GM18951 (cell line): ENCODE data around the gene ARHGAP24.

Experiments used
- POLR2A ChIP-seq: IDR thresholded peaks from 4 replicates; pipeline ENCODE4 v1.6.1; 2011; ENCODE audit warnings: mild to moderate bottlenecking; ENCODE audit not compliant: insufficient read length, insufficient read depth; ENCODE audit errors: extremely low read depth
- in situ Hi-C: fragments of 300-500 bp; cut with MboI; formaldehyde crosslinking; loops from one replicate; pipeline ENCODE4 v1.12.0; 2022; ENCODE audit warnings: low sequenced_read_pairs, mixed read lengths, inconsistent platforms; ENCODE audit not compliant: unreplicated experiment

The ARHGAP24 gene

DNA sequence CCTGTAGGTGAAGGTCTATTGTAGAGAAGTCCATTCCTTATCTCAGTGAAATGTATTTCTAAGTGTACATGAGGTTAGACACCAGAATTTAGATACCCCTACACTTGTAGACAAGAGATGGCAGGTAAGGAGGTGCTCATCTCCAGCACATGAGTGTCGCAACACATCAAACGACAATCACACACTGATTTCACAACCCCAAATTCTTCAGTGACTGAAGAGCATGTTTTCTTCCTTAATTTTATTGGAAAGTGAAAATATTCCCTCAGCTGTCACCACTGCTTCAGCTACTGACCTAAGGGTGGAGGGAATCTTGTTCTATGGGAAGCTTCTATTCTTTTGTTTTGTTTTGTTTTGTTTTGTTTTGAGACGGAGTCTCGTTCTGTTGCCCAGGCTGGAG lies 280.3 kb downstream of the ARHGAP24 start:
- in situ Hi-C loops = no loop called here
- TF ChIP-seq POLR2A = no peak

DNA sequence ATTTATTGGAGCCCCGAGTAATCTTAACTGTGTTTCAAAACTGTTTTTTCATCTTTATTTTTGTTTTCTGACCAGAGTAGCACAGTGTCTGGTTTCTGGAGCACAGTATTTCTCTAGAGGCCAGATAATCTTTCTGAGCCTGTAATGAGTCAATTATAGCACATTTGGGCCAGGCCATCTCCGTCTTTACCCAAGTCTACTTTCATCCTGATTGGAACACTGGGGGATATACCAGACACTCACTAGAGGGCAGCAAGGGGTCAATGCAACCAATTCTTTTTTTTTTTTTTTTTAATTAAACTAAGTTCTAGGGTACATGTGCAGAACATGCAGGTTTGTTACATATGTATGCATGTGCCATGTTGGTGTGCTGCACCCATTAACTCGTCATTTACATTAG lies 282.0 kb downstream of the ARHGAP24 start:
- TF ChIP-seq POLR2A = no peak

DNA sequence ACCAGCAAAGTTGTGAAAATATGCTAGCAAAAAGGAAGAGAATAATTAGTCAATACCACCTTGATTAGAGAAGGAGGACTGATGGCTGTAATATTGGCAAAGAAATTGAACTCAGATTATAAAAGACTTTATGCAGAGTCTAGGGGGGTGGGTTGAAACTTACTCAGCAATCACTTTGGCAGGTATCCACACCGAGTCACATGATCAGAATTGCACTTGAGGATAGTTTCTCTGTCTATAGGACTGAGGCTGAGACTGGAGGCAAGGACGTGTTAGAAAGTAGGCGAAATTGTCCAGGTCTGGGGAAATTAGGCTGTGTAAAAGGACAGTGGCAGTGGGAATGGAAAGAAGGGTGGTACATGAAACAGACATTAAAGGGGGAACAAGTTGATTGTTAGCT lies 284.4 kb downstream of the ARHGAP24 start:
- in situ Hi-C loops = no loop called here
- TF ChIP-seq POLR2A = no peak

More for the DNA sequence above, 282.0 kb downstream of the ARHGAP24 start:
- in situ Hi-C loops = no loop called here

DNA sequence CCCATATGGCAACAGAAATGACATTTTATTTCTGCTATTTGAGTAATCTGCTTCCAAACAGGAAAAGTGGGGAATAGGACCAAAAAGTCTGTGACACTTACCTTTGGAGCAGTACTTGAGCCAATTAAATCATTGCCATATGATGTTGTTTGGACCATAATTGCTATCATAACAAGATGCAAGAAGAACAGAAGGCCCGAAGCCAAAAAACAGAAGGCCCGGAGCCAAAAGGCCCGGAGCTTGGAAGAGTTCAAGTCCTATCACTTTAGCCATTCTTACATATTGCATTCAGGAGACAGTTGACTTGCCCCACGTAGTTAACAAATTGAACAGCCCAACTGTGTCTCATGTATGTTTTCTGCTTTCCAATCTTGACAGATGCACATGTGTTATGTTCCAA lies 285.6 kb downstream of the ARHGAP24 start:
- in situ Hi-C loops = no loop called here
- no peak for TF ChIP-seq POLR2A

DNA sequence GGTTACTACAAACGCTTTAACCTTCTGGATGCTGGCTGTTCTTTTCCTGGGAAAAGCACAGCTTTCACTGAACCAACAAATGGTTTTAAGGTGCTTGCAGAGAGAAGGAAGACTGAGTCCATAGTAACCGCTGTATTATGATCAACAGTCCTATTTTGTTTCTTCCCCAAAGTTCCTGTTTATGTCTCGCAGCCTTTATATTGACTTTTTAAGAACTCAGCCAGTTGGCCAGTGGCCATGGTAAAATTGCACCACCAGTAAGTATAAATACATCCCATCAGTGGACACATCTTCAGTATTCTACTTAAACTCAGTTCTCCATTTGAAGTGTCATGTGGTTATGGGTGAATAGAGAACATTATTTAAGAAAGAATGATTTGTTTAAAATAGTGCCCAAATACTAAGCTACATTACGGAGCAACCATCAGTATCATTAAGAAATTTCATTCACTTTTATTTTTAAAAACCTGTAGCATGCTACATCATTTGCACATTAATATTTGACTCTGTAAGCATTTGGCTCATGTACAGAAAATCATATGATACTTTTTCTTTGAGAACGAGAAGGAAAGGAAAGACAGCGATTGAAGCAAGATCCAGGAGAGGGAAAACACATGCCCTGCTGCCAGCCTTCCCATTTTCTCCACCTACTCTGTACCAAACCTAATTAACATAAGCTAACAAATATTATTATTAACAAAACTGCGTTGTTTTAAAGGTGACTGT lies 287.0 kb downstream of the ARHGAP24 start:
- in situ Hi-C loops = no loop called here
- TF ChIP-seq POLR2A = no peak

DNA sequence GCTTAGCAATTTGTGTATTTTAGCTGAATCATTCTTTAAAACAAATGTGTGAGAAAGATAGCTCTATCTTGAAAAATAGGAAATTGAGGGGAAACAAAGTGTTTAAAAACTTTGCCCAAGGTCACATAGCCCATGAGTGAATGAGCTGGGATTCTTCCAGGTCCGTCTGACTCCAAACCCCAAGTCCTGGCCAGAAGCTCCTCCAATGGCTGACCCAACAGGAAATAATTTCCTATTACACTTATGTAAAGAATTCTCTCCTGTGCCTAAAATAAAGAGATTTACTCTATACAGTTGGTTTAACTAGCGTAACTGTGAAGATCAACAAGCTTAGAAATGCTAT lies 287.6 kb downstream of the ARHGAP24 start:
- in situ Hi-C loops = no loop called here
- TF ChIP-seq POLR2A = no peak

DNA sequence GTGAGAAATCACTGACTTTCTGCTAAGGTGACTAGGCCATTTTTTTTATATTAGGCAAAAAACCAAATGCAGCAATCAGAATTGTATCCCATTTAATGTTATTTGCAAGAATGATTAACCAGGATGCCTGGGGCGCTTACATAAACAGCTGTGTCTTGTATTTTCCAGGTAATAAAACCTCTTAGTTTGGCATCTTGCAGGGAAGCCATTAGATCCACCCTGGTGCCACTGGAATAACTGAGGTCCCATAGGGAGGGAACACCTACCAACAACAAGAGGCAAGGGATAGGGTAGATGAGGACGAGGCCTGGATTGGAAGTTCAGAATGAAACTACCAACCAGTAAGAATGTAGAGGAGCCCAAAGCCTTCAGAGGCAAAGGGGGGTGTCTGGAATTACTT lies 288.3 kb downstream of the ARHGAP24 start:
- TF ChIP-seq POLR2A = no peak
- in situ Hi-C loops = no loop called here

DNA sequence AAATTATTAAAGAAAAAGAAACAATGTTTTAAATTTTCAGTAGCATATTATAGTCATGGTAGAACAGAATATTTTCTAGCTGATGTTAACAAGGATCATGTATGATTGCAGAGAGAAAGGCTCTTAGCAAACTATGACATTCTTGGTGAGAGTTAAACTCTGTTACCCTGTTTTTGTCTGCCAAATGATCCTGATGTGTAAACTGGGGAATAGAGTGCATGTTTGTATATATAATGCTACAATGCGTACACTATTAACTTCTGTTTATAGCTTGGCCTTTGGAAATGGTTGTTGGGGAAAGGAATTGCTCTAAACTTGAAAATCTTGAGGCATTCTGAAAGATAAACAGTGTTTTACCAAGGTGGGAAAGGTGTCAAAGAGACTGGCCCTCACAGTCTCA lies 292.7 kb downstream of the ARHGAP24 start:
- in situ Hi-C loops = no loop called here
- TF ChIP-seq POLR2A = no peak

DNA sequence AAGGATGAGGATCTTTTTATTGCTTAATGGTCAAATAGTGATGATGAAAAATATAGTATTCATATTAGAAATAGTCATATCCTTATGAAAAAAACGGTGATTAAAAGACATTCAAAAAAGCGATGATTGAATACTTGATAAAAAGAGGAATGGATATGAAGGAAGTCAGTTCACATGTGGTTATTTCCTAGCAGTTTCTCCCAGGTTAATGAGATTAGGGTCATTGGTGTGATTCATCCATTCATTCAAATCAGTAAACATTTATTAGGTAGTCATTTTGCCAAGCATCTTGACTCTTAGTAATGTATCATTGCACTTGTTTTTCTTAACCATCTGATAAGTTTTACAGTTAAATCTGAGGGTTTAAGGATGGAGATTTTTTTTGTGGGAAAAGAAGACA lies 294.1 kb downstream of the ARHGAP24 start:
- no peak for TF ChIP-seq POLR2A

DNA sequence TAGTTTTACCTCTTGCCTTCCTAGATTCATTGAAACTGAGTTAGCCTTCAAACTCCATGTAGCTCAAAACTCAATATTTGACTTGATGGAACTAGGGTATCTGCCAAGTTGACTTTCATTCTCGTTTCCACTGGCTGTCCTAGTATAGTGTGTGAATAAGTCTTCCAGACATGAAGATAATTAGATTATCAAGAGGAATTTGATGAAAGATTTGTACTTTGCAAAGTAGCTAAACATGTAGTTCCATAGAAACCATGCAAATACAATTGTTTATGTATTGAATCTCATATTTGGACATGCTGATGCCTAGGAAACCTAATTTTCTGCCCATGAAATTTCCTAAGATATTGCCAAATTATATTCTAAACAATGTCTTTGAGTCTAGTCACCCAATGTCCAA lies 297.5 kb downstream of the ARHGAP24 start:
- in situ Hi-C loops = no loop called here

More for the DNA sequence above, 294.1 kb downstream of the ARHGAP24 start:
- in situ Hi-C loops = no loop called here

DNA sequence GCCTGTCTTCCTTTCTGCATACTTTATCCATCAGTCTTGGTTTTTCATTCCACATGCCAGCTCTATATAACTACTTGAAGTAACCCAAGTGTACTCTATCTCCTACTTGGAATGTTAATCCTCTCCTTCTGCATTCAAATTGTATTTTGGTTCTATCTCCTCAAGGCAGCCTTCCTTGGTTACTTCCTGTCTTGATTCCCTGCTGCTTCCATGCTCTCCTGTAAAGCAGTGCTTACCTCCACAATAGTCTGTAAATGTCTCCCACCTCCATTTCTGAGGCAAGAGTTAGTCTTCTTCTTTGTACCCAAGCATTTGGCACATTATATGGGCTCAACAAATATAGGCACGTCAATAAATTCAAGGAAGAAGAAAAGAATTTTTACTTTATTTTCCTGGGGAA lies 298.4 kb downstream of the ARHGAP24 start:
- no peak for TF ChIP-seq POLR2A
- in situ Hi-C loops = no loop called here

More for the DNA sequence above, 297.5 kb downstream of the ARHGAP24 start:
- TF ChIP-seq POLR2A = no peak

DNA sequence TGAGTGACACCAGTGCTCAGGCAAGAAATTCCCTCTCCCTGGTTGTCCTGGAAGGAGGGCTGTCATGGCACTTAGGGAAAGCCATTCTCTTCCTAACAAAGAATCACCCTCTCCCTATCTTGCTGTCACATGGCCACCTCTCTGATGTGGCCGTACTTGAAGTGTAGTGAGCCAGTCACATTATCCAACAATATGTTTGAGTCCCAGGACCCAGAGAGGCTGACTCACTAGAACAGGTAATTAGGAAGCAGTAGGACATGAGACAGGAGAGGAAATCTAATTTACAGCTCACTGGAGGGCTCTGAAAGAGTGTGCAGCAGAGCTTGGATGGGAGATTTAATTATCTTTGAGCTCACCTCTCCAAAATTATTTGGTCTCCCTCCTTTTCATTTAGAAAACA lies 299.1 kb downstream of the ARHGAP24 start:
- in situ Hi-C loops = no loop called here
- TF ChIP-seq POLR2A = no peak

DNA sequence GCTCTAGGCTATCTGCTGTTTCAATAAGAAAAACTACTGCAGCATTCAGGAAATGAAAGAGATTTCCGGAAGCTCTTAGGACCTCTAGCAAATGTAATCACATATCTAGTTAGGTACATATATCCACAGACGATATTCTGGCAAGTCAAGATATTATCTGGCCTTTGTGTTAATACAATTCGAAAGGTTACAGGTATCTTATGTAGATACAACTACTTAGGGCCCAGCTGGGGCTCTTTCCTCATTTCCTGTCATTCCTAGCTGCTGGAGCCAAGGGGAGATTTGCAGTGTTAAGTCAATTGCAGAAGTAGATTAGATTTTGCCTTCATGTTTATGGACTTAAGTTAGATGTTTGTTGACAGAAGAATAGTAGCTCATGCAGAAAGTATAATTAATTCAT lies 299.5 kb downstream of the ARHGAP24 start:
- TF ChIP-seq POLR2A = no peak
- in situ Hi-C loops = no loop called here

DNA sequence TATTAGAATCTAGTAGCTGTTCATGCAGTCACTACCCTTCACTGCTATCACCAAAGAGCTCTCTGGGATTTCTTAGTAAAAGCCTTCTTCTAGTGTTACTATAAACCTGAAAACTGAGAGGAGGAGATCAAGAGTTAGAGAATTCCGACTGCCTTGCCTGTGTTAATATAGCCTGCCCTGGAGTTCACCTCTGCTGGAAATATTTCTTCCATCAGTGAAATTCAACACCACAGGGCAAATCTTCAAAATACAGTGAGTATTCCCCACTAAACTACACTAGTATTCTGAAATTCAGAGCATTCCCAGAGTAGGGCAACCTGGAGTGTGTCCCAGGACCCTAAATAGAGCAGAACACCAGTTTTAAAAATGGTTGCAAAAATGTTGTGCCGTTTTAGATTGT lies 301.1 kb downstream of the ARHGAP24 start:
- no peak for TF ChIP-seq POLR2A
- in situ Hi-C loops = no loop called here

DNA sequence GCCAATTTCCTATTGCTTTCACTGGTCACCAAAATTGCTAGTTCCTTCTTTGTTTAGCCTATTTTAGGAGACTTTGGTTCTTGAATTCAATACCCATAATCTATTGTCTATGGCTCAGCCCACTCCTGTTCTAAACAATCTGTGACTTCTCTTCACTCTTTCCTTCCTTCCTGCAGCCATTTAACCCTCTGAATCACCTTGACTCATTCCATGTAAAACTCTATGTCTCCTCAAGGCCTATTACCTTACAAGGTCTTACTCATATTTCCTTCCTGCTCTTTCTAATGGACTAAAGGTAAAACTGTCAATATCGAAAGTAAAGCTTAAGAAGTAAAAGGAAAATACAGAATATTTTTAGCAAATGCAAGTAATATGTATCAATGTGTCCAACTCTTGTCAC lies 301.6 kb downstream of the ARHGAP24 start:
- no peak for TF ChIP-seq POLR2A
- in situ Hi-C loops = no loop called here
